ENCODE results near the gene GSAP. TPM values are rescaled to one million over a fixed set of nuclear protein-coding genes. Genes with fewer than 3 reads are reported as not detected.

Gene GSAP
- total RNA-seq, 4 donors from 2014 or later, result 12.6 to 22.8 (median 17.0) TPM

DNA sequence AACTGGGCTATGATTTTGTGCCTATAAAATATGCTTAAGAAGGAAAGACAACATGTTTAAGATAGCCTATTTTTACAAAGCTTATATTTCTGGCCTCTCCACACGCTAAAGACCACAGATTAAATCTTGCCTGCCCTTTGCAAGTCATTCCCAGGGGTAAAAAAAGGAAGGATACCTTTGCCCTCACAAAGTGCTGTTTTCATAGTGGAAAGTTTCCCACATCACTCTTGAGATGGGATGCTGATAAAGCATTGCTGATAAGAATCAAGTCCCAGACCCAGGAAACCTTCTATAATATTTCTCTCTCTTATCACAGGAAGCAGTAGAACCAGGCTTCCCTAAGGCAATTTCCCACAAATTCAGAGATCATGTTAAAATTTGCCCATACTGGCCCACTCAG lies 56.5 kb downstream of the GSAP start:
- intact Hi-C loops (cut with DNase I), result no loop called here
- Histone ChIP-seq H3K9me3 (no peaks in the 10 kb centered on the region), H3K4me3 (no peak overlapping the region), H3K27ac (replicated peaks in 1 of 4) (no peak overlapping the region), H3K36me3 (peaks cover 0 to 32% (median 0%) of the 10 kb centered on the region in 4 donors), H3K27me3 (no peaks in the 10 kb centered on the region), H3K4me1 (no peaks in the 10 kb centered on the region)
- WGBS, result 81% methylated on average over 1 of the region's 1 CpG
- DNase-seq (ENCODE audit: extremely low spot score), result peak; percentile 21
- TF ChIP-seq, protein P1, sequence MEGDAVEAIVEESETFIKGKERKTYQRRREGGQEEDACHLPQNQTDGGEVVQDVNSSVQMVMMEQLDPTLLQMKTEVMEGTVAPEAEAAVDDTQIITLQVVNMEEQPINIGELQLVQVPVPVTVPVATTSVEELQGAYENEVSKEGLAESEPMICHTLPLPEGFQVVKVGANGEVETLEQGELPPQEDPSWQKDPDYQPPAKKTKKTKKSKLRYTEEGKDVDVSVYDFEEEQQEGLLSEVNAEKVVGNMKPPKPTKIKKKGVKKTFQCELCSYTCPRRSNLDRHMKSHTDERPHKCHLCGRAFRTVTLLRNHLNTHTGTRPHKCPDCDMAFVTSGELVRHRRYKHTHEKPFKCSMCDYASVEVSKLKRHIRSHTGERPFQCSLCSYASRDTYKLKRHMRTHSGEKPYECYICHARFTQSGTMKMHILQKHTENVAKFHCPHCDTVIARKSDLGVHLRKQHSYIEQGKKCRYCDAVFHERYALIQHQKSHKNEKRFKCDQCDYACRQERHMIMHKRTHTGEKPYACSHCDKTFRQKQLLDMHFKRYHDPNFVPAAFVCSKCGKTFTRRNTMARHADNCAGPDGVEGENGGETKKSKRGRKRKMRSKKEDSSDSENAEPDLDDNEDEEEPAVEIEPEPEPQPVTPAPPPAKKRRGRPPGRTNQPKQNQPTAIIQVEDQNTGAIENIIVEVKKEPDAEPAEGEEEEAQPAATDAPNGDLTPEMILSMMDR (IDR thresholded peaks at IDR 0.05), result no peak
- TF ChIP-seq EP300 (IDR thresholded peaks at IDR 0.05), result no peak
- TF ChIP-seq POLR2AphosphoS5 (IDR thresholded peaks at IDR 0.05), result no peak
- no peak for TF ChIP-seq POLR2A (IDR thresholded peaks at IDR 0.05; ENCODE audit: low read depth)

DNA sequence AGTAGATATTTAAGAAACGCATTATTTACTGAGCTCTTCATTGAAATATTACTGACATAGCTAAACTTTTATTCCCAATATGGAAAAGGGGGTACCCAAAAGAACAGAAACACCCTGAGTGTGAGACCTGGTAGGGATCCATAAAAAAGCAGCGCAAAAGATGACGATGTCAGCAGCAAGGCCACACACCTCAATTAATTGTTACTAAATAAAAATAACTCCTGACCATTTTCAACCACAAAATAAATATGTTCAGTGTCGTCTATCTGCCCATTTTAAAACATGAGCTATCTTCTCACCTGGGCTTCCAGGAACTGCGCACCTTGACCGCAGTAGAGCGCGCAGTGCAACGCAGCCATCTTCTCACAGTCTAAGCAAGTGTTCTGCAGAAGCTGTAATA lies 61.2 kb downstream of the GSAP start:
- TF ChIP-seq EP300 (IDR thresholded peaks at IDR 0.05) (no peak), POLR2A (IDR thresholded peaks at IDR 0.05; ENCODE audit: low read depth) (no peak), POLR2AphosphoS5 (IDR thresholded peaks at IDR 0.05) (no peak)
- TF ChIP-seq, protein P1 (IDR thresholded peaks at IDR 0.05), result no peak

GRCh38 chr7:77354484-77354883 lies 61.7 kb downstream of the GSAP start:
- Histone ChIP-seq H3K27me3 (no peaks in the 10 kb centered on the region), H3K27ac (replicated peaks in 1 of 4) (no peak overlapping the region), H3K9me3 (no peaks in the 10 kb centered on the region), H3K36me3 (peaks cover 0 to 10% (median 0%) of the 10 kb centered on the region in 4 donors), H3K4me1 (peaks cover 14 to 34% (median 29%) of the 10 kb centered on the region in 4 donors), H3K4me3 (no peak overlapping the region)
- TF ChIP-seq POLR2AphosphoS5 (IDR thresholded peaks at IDR 0.05) (no peak), POLR2A (IDR thresholded peaks at IDR 0.05; ENCODE audit: low read depth) (no peak), EP300 (IDR thresholded peaks at IDR 0.05) (no peak)
- TF ChIP-seq, protein P1 (IDR thresholded peaks at IDR 0.05), result no peak
- intact Hi-C loops (cut with DNase I), result no loop called here
- no peak for DNase-seq (ENCODE audit: extremely low spot score)
- 30% methylated on average over 2 of the region's 2 CpGs for WGBS

More for the DNA sequence above, 61.2 kb downstream of the GSAP start:
- Histone ChIP-seq H3K4me3 (no peak overlapping the region), H3K27me3 (no peaks in the 10 kb centered on the region), H3K36me3 (peaks cover 0 to 14% (median 0%) of the 10 kb centered on the region in 4 donors), H3K27ac (replicated peaks in 1 of 4) (no peak overlapping the region), H3K4me1 (peaks cover 14 to 32% (median 29%) of the 10 kb centered on the region in 4 donors), H3K9me3 (no peaks in the 10 kb centered on the region)
- peak; percentile 42 for DNase-seq (ENCODE audit: extremely low spot score)
- 97% methylated on average over 9 of the region's 9 CpGs for WGBS
- intact Hi-C loops (cut with DNase I), result no loop called here

DNA sequence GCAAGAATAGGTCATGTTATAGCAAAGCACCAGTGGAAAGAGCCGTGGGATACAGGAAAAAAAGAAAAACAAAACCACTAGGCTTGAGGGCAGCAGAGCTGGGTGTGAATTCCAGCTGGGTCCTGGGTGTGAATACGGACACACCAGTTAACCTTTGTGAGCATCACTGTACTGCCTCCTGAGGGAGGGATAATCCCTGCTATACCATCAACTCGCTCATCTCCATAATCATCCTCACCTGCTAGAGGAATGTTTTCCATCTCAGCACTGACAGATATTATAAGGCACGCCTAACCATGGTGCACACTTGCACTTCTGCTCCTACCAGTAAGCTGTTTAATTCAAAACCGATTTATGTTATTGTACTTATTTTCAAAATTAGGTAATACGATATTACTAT lies 62.2 kb downstream of the GSAP start:
- H3K4me3 ChIP-seq, result no peak overlapping the region
- peaks cover 0 to 9% (median 0%) of the 10 kb centered on the region in 4 donors for H3K36me3 ChIP-seq
- intact Hi-C loops (cut with DNase I), result no loop called here
- TF ChIP-seq, protein P1 (IDR thresholded peaks at IDR 0.05), result no peak
- no peak for TF ChIP-seq POLR2AphosphoS5 (IDR thresholded peaks at IDR 0.05)
- no peak for TF ChIP-seq EP300 (IDR thresholded peaks at IDR 0.05)
- TF ChIP-seq POLR2A (IDR thresholded peaks at IDR 0.05; ENCODE audit: low read depth), result no peak
- whole genome bisulfite sequencing, result 55% methylated on average over 6 of the region's 6 CpGs
- peaks cover 18 to 40% (median 35%) of the 10 kb centered on the region in 4 donors for H3K4me1 ChIP-seq
- no peaks in the 10 kb centered on the region for H3K9me3 ChIP-seq
- peak overlapping the region in 2 of 4 donors; percentile 13 to 70 for H3K27ac ChIP-seq (replicated peaks in 1 of 4)
- H3K27me3 ChIP-seq, result no peaks in the 10 kb centered on the region
- DNase-seq (ENCODE audit: extremely low spot score), result peak; percentile 86

- no peak overlapping the region for H3K4me3 ChIP-seq
- peak overlapping the region in 3 of 4 donors; percentile 13 to 70 (median 59) for H3K27ac ChIP-seq (replicated peaks in 1 of 4)
- H3K27me3 ChIP-seq, result no peaks in the 10 kb centered on the region
- H3K36me3 ChIP-seq, result peaks cover 0 to 9% (median 0%) of the 10 kb centered on the region in 4 donors
- DNase-seq (ENCODE audit: extremely low spot score), result no peak
- H3K9me3 ChIP-seq, result no peaks in the 10 kb centered on the region
- no peak for TF ChIP-seq EP300 (IDR thresholded peaks at IDR 0.05)
- TF ChIP-seq POLR2AphosphoS5 (IDR thresholded peaks at IDR 0.05), result no peak
- TF ChIP-seq, protein P1 (IDR thresholded peaks at IDR 0.05), result no peak
- no peak for TF ChIP-seq POLR2A (IDR thresholded peaks at IDR 0.05; ENCODE audit: low read depth)
- WGBS, result 36% methylated on average over 1 of the region's 1 CpG
- intact Hi-C loops (cut with DNase I), result no loop called here
- H3K4me1 ChIP-seq, result peaks cover 24 to 45% (median 40%) of the 10 kb centered on the region in 4 donors
These were observed 62.8 kb downstream of the GSAP start for GRCh38 chr7:77353407-77353721.

All from esophagus muscularis mucosa (tissue), 4 donors.